Lower leg skin (tissue), 4 donors: ENCODE measurements around the gene CNIH4. TPM values are rescaled to one million over a fixed set of nuclear protein-coding genes. Genes with fewer than 3 reads are reported as not detected.

Experiments
- DNase-seq, 2 donors: peaks; one replicate each; pipeline ENCODE4 v3.0.0-alpha.2; 2019; ENCODE audit warnings: low spot score in 2 of 2
- H3K4me3 ChIP-seq: fragments of 200-600 bp; sonication (generic); 2 replicates; pipeline ENCODE4 v1.5.1; 2017; ENCODE audit warnings: mild to moderate bottlenecking, low read depth; ENCODE audit not compliant: poor library complexity, severe bottlenecking
- POLR2A ChIP-seq, 2 donors: fragments of 450-650 bp; IDR thresholded peaks; one replicate each; pipeline ENCODE4 v1.6.1; 2016 to 2017; ENCODE audit warnings: antibody characterized with exemption in 2 of 2, mild to moderate bottlenecking in 1 of 2, moderate library complexity in 1 of 2
- WGBS, 2 donors: methylation state at CpG; one replicate each; pipeline ENCODE4 v1.1.5; 2018; 5-methylcytosine and 5-hydroxymethylcytosine counted together
- intact Hi-C: fragments of 100-400 bp; cut with DNase I; formaldehyde crosslinking; loops from one replicate; pipeline ENCODE4 v1.15.0; 2023; ENCODE audit warnings: low total_unique reads
- total RNA-seq, 4 donors: library from RNA; depleted of rRNA; stranded (reverse); fragments of >200 nt; gene quantifications; one replicate each; pipeline ENCODE4 v1.1.0, GENCODE V29; 2016
- TF ChIP-seq, protein P1 (sequence below), 3 donors: fragments of 450-650 bp; IDR thresholded peaks; one replicate each; pipeline ENCODE4 v1.5.1; 2016; ENCODE audit warnings: antibody characterized with exemption in 3 of 3, mild to moderate bottlenecking in 3 of 3, moderate library complexity in 2 of 3

The CNIH4 gene
- total RNA-seq, 4 donors from 2014 or later, result 24.0 to 44.8 (median 37.0) TPM

DNA sequence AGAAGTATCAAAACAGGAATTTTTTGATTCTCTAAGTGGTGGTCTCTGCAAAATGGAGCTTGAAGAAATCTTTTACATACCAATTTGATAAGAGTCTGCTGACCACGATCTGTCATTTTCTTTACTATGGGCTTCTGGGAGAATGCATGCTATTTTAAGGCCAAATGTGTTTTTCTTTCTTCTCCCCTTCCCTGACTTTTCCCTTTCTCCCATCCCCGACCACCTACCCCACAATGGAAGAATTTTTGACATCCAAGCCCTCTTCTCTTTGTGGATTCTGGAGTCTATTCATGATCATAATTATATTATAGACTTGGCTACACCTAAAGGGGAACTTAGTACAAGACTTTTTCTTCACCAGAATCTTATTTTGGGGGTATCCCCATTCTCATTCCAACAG lies 31.3 kb downstream of the CNIH4 start:
- DNase-seq, result no peak
- intact Hi-C loops, result no loop called here
- H3K4me3 ChIP-seq, result no peak overlapping the region
- TF ChIP-seq, protein P1, sequence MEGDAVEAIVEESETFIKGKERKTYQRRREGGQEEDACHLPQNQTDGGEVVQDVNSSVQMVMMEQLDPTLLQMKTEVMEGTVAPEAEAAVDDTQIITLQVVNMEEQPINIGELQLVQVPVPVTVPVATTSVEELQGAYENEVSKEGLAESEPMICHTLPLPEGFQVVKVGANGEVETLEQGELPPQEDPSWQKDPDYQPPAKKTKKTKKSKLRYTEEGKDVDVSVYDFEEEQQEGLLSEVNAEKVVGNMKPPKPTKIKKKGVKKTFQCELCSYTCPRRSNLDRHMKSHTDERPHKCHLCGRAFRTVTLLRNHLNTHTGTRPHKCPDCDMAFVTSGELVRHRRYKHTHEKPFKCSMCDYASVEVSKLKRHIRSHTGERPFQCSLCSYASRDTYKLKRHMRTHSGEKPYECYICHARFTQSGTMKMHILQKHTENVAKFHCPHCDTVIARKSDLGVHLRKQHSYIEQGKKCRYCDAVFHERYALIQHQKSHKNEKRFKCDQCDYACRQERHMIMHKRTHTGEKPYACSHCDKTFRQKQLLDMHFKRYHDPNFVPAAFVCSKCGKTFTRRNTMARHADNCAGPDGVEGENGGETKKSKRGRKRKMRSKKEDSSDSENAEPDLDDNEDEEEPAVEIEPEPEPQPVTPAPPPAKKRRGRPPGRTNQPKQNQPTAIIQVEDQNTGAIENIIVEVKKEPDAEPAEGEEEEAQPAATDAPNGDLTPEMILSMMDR (IDR thresholded peaks at IDR 0.05), result no peak
- TF ChIP-seq POLR2A (IDR thresholded peaks at IDR 0.05), result no peak
- 86 to 91% methylated on average over 2 of the region's 2 CpGs for WGBS, 2 donors

DNA sequence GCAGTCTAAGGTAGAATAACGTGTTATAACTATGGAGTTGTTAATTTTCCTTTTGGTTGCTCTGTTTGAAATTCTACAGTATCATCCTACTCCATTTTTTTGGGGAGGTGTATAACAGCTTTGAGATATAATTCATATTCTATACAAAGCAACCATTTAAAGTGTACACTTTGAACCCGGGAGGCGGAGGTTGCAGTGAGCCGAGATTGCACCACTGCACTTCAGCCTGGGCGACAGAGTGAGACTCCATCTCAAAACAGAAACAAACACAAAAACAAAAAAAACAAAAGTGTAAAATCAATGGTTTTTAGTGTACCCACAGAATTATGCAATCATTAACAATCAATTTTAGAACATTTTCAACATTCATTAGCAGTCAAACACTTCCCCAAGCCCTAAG lies 33.8 kb downstream of the CNIH4 start:
- TF ChIP-seq, protein P1 (IDR thresholded peaks at IDR 0.05), result no peak
- no peak for TF ChIP-seq POLR2A (IDR thresholded peaks at IDR 0.05)
- intact Hi-C loops, result no loop called here
- WGBS, 2 donors, result 94 to 95% methylated on average over 5 of the region's 5 CpGs
- DNase-seq, result no peak
- no peak overlapping the region for H3K4me3 ChIP-seq

DNA sequence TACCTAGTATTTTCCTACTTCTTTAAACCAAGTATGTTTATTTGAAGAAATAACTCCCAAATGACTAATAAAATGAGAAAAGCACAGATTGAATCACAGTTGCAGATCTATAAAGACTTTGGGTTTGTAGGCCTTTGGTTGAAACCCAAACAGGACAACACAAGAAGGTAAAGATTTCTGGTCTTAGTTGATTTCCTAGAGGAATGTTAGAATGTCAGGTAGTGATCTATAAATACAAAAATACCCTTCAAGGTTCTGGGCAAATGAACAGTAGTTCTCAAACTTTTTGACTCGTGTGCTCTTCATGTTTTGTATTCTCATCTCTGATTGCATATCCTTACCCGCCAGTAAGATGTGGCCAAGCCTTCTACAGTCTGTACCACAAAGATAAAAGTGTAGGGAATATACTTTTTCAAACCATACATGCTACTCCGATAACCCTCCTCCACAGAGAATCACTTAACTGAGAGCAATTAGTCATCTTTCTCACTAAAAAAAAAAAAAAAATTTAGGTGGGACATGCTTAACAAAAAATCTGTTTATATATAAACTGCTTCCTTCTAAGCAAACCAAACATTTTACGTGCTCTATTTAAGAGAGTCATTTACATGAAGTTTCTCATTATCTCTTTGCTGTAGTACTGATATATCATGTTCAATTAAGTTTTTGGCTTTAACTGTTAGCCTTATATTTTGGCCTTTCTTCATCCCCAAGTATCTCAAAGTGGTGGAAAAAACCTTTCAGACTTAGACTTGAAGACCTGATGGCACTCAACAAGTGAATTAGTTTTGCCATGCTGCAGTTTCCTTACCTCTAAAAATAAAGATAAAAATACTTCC lies 36.0 kb downstream of the CNIH4 start:
- no peak overlapping the region for H3K4me3 ChIP-seq
- WGBS, 2 donors, result 79 to 94% methylated on average over 4 of the region's 4 CpGs
- intact Hi-C loops, result no loop called here
- no peak for TF ChIP-seq POLR2A (IDR thresholded peaks at IDR 0.05)
- TF ChIP-seq, protein P1 (IDR thresholded peaks at IDR 0.05), result no peak
- DNase-seq, result no peak

DNA sequence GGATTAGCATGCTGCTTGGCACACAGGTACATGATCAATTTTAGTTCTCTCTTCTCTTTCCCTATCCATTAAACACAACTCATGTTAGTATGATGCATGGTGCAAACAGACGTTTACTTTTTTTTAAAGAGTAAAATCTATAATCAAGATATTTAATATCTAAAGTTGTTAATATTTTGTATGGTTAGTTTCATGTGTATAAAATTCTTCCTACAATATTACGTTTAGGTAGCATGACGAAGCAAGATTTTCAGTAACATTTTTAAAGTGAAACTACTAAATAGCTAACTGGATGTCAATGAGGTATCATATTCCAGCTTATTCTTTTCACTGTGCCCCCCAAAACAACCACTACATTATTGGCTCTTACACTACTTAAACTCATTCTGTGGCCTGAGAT lies 36.6 kb downstream of the CNIH4 start:
- intact Hi-C loops, result no loop called here
- H3K4me3 ChIP-seq, result no peak overlapping the region
- no peak for DNase-seq
- WGBS, 2 donors, result 83% methylated on average over 3 of the region's 3 CpGs
- TF ChIP-seq POLR2A (IDR thresholded peaks at IDR 0.05), result no peak
- TF ChIP-seq, protein P1 (IDR thresholded peaks at IDR 0.05), result no peak

DNA sequence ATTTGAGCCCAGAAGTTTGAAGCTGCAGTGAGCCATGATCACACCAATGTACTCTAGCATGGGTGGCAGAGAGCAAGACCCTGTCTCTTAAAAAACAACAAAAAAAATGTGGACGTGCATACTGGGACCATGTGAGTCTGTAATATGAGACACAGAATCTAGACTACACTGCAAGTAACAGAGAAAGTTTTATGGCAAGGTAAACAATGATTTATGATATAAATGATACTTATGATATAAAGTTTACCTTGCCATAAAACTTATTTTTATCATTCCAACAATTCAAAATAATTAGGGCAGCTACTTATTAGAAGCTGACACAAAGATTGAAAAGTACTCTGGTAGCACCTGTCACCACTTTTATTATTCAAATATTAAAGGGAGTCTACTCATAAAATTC lies 43.2 kb downstream of the CNIH4 start:
- TF ChIP-seq, protein P1 (IDR thresholded peaks at IDR 0.05), result no peak
- no peak for TF ChIP-seq POLR2A (IDR thresholded peaks at IDR 0.05)
- DNase-seq, result no peak
- no peak overlapping the region for H3K4me3 ChIP-seq
- intact Hi-C loops, result no loop called here
- WGBS, 2 donors, result 79 to 89% methylated on average over 1 of the region's 1 CpG
